ELF-1 (cell line): ENCODE measurements around the gene MIER2.
"Not testable (repeated sequence)": the region's sequence is repeated elsewhere in the genome, so short reads cannot be mapped to it uniquely, and the experiment has no call there.

ENCODE experiments used
- DNase-seq: peaks from one replicate; pipeline ENCODE4 v3.0.0-alpha.2; 2016; ENCODE audit warnings: low read depth, low spot score

Gene MIER2

GRCh38 chr19:359653-359925, 15.0 kb upstream of the MIER2 start:
- no peak for DNase-seq

GRCh38 chr19:355536-355935, 10.9 kb upstream of the MIER2 start:
- DNase-seq = not testable (repeated sequence)

GRCh38 chr19:355134-355533, 10.5 kb upstream of the MIER2 start:
- no peak for DNase-seq

GRCh38 chr19:351976-352625, 7.5 kb upstream of the MIER2 start:
- DNase-seq = no peak

- no peak for DNase-seq
Observed at GRCh38 chr19:347946-348861, 3.6 kb upstream of the MIER2 start.

- DNase-seq = no peak
Observed at GRCh38 chr19:345320-345879, 804 bp upstream of the MIER2 start.

GRCh38 chr19:343941-344624, 513 bp downstream of the MIER2 start:
- DNase-seq = peak; percentile 20

- peak; percentile 16 for DNase-seq
Observed at GRCh38 chr19:343451-343931, 1.1 kb downstream of the MIER2 start.

GRCh38 chr19:342801-343421, 1.7 kb downstream of the MIER2 start:
- DNase-seq = peak; percentile 13

- DNase-seq = no peak
Observed at GRCh38 chr19:342128-342455, 2.5 kb downstream of the MIER2 start.

GRCh38 chr19:341386-342127, 3.0 kb downstream of the MIER2 start:
- DNase-seq = no peak

GRCh38 chr19:340620-341385, 3.8 kb downstream of the MIER2 start:
- no peak for DNase-seq

- DNase-seq = no peak
Observed at GRCh38 chr19:339262-339887, 5.2 kb downstream of the MIER2 start.

GRCh38 chr19:338421-338820, 6.2 kb downstream of the MIER2 start:
- DNase-seq = no peak

GRCh38 chr19:336067-336614, 8.5 kb downstream of the MIER2 start:
- no peak for DNase-seq

GRCh38 chr19:335486-336066, 9.0 kb downstream of the MIER2 start:
- no peak for DNase-seq

- DNase-seq = no peak
Observed at GRCh38 chr19:335072-335471, 9.5 kb downstream of the MIER2 start.

- DNase-seq = no peak
Observed at GRCh38 chr19:334296-335071, 10.1 kb downstream of the MIER2 start.
